ENCODE measurements around the gene THSD4.

Gene THSD4

DNA sequence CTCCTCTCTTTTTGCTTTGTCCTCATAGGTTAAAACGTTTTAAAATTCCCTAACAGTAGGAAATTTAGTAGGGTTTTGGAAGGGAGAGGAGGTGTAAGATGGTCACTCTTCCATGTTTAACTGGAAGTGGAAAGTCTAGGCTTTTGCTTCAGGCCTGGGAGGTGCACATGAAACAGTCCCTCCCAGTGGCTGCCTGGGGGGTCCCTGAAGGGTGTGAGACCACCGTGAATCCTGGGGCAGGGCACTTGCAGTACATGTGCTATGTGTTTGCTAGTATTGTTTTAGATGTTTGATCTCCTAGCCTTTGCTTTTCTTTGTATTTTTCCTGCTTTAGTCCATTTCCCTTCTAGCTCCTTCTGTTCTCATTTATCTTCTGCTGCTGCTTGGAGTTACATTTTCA lies 178.5 kb downstream of the THSD4 start:
- Histone ChIP-seq H3K27ac (ENCODE audit: low read length) (no peak overlapping the region), H3K36me3 (replicated peaks; ENCODE audit: insufficient read depth, low read length) (no peaks in the 10 kb centered on the region), H4K20me1 (ENCODE audit: insufficient read depth, low read length) (no peaks in the 10 kb centered on the region), H3K4me3 (ENCODE audit: low read length) (no peak overlapping the region), H3K27me3 (replicated peaks; ENCODE audit: insufficient read depth, low read length) (no peaks in the 10 kb centered on the region), H3K9me2 (replicated peaks; ENCODE audit: insufficient read depth, low read length) (no peaks in the 10 kb centered on the region), H3K4me2 (ENCODE audit: low read depth, low read length) (no peak overlapping the region), H3K9ac (ENCODE audit: low read length) (no peak overlapping the region), H3K79me2 (ENCODE audit: low read length) (no peaks in the 10 kb centered on the region), H2AFZ (ENCODE audit: low read length) (no peak overlapping the region), H3K4me1 (ENCODE audit: low read length) (no peaks in the 10 kb centered on the region), H3K9me3 (replicated peaks; ENCODE audit: insufficient read depth, low read length) (no peaks in the 10 kb centered on the region), H3F3A (ENCODE audit: insufficient read depth, low read length) (no peaks in the 10 kb centered on the region)
- TF ChIP-seq EZH2phosphoT487 (IDR thresholded peaks at IDR 0.05; ENCODE audit: low read length) (no peak), EZH2 (optimal IDR thresholded peaks at IDR 0.05; ENCODE audit: low read depth, low read length) (no peak)
- TF ChIP-seq, protein P1, sequence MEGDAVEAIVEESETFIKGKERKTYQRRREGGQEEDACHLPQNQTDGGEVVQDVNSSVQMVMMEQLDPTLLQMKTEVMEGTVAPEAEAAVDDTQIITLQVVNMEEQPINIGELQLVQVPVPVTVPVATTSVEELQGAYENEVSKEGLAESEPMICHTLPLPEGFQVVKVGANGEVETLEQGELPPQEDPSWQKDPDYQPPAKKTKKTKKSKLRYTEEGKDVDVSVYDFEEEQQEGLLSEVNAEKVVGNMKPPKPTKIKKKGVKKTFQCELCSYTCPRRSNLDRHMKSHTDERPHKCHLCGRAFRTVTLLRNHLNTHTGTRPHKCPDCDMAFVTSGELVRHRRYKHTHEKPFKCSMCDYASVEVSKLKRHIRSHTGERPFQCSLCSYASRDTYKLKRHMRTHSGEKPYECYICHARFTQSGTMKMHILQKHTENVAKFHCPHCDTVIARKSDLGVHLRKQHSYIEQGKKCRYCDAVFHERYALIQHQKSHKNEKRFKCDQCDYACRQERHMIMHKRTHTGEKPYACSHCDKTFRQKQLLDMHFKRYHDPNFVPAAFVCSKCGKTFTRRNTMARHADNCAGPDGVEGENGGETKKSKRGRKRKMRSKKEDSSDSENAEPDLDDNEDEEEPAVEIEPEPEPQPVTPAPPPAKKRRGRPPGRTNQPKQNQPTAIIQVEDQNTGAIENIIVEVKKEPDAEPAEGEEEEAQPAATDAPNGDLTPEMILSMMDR (IDR thresholded peaks at IDR 0.05; ENCODE audit: low read length): no peak
- no peak for DNase-seq

DNA sequence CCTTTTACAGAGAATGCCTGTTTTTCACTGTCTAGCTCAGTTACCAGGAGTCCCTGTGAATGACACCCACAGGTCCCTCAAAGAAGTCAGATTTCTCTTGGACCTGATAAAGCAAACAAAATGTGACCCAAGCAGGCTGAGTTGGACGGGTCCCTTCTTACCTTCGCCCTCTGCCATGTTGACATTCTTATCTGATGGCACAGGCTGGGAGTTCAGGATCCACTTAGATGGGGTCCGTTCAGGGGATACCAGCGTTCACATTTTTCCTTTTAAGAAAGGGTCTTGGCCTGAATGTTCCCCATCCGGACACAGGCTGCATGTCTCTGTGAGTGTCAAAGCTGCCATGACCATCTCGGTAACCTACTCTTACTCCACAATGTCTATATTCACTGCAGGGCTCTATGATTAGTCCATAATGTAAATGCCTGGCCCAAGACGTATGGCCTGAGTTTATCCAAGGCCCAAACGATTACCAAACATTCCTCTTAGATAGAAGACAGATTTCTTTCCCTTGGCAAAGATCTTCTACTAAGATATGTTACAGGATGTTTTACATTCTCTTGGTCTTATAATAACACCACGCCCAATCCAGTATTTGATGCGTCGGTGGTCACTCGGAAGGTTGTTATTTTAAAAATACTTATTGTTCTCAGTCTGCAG lies 179.1 kb downstream of the THSD4 start:
- no peak overlapping the region for H3K27ac ChIP-seq (ENCODE audit: low read length)
- no peak for DNase-seq

GRCh38 chr15:71294911-71295602 lies 179.8 kb downstream of the THSD4 start:
- Histone ChIP-seq H3K36me3 (replicated peaks; ENCODE audit: insufficient read depth, low read length) (no peaks in the 10 kb centered on the region), H2AFZ (ENCODE audit: low read length) (no peak overlapping the region), H3F3A (ENCODE audit: insufficient read depth, low read length) (no peaks in the 10 kb centered on the region), H3K4me3 (ENCODE audit: low read length) (no peak overlapping the region), H3K79me2 (ENCODE audit: low read length) (no peaks in the 10 kb centered on the region), H3K4me2 (ENCODE audit: low read depth, low read length) (no peak overlapping the region), H3K9me3 (replicated peaks; ENCODE audit: insufficient read depth, low read length) (no peaks in the 10 kb centered on the region), H3K27me3 (replicated peaks; ENCODE audit: insufficient read depth, low read length) (no peaks in the 10 kb centered on the region), H3K9me2 (replicated peaks; ENCODE audit: insufficient read depth, low read length) (no peaks in the 10 kb centered on the region), H3K4me1 (ENCODE audit: low read length) (no peaks in the 10 kb centered on the region), H3K27ac (ENCODE audit: low read length) (no peak overlapping the region), H4K20me1 (ENCODE audit: insufficient read depth, low read length) (no peaks in the 10 kb centered on the region), H3K9ac (ENCODE audit: low read length) (no peak overlapping the region)
- DNase-seq: no peak
- TF ChIP-seq EZH2phosphoT487 (IDR thresholded peaks at IDR 0.05; ENCODE audit: low read length) (no peak), EZH2 (optimal IDR thresholded peaks at IDR 0.05; ENCODE audit: low read depth, low read length) (no peak)
- TF ChIP-seq, protein P1 (IDR thresholded peaks at IDR 0.05; ENCODE audit: low read length): no peak

More for the DNA sequence above, 179.1 kb downstream of the THSD4 start:
- no peaks in the 10 kb centered on the region for H3K36me3 ChIP-seq (replicated peaks; ENCODE audit: insufficient read depth, low read length)
- no peak overlapping the region for H3K4me2 ChIP-seq (ENCODE audit: low read depth, low read length)
- H4K20me1 ChIP-seq (ENCODE audit: insufficient read depth, low read length): no peaks in the 10 kb centered on the region
- no peak overlapping the region for H3K9ac ChIP-seq (ENCODE audit: low read length)
- H3K79me2 ChIP-seq (ENCODE audit: low read length): no peaks in the 10 kb centered on the region
- no peak overlapping the region for H3K4me3 ChIP-seq (ENCODE audit: low read length)
- TF ChIP-seq EZH2 (optimal IDR thresholded peaks at IDR 0.05; ENCODE audit: low read depth, low read length) (no peak), EZH2phosphoT487 (IDR thresholded peaks at IDR 0.05; ENCODE audit: low read length) (no peak)
- TF ChIP-seq, protein P1 (IDR thresholded peaks at IDR 0.05; ENCODE audit: low read length): no peak
- no peaks in the 10 kb centered on the region for H3K9me3 ChIP-seq (replicated peaks; ENCODE audit: insufficient read depth, low read length)
- no peaks in the 10 kb centered on the region for H3K9me2 ChIP-seq (replicated peaks; ENCODE audit: insufficient read depth, low read length)
- no peak overlapping the region for H2AFZ ChIP-seq (ENCODE audit: low read length)
- no peaks in the 10 kb centered on the region for H3F3A ChIP-seq (ENCODE audit: insufficient read depth, low read length)
- H3K27me3 ChIP-seq (replicated peaks; ENCODE audit: insufficient read depth, low read length): no peaks in the 10 kb centered on the region
- H3K4me1 ChIP-seq (ENCODE audit: low read length): no peaks in the 10 kb centered on the region

All from MM.1S (cell line).